SKM-1 (cell line): ENCODE data around the gene WFDC10A.
"Not testable (repeated sequence)": the region's sequence is repeated elsewhere in the genome, so short reads cannot be mapped to it uniquely, and the experiment has no call there.

ENCODE experiments used
- DNase-seq: peaks from one replicate; lab custom pipeline; 2025; ENCODE audit not compliant: unreplicated experiment; lab: John Stamatoyannopoulos, UW

The WFDC10A gene

DNA sequence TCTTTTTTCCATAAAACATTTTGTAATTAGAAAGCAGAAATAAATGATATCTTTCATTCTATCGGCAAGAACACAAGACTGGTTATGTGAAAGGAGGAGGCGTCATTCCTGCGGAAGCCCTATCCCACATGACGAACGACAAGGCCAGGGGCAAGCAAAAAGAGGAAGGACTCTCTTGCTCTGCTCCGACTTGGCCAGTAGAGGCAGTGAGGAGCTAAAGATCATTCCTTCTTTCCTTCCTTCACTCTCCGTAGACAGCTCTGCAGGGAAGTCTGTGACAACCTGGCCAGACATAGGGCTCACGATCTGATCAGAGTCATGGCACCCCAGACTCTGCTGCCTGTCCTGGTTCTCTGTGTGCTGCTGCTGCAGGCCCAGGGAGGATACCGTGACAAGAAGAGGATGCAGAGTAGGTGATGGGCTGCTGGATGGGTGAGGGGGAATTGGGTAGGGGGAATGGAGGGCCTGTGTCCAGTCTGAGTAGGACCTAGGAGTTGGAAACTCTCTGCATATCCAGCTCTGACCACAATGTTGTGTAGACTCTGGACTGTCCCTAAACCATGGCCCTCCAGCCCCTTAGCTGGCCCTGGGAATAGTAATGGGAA lies at the start of gene WFDC10A:
Gene WFDC10A, plus strand, starts transcription at position 244 of the 605 bp plus-strand sequence. Its CDS starts 75 bp downstream, at position 319.
- peak; percentile 58 for DNase-seq

DNA sequence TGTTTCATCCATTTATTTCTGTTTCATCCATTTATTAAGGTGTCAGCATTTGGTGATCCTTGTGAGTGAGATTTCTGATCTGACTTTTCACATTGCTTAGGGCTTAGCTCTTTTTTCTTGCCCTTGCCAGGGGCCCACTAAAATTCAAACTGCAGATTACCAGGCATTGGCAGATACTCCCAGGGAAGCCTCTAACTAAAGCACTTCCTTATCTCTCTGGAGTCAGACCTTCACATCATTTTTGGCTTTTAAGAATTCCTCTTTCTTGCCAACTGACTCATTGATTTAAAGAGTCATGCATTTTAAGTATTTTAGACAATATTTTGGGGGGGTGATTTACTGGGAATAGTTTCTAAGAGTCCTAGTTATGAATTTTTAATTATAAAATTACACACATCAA lies 47.8 kb upstream of the WFDC10A start:
- DNase-seq = no peak

DNA sequence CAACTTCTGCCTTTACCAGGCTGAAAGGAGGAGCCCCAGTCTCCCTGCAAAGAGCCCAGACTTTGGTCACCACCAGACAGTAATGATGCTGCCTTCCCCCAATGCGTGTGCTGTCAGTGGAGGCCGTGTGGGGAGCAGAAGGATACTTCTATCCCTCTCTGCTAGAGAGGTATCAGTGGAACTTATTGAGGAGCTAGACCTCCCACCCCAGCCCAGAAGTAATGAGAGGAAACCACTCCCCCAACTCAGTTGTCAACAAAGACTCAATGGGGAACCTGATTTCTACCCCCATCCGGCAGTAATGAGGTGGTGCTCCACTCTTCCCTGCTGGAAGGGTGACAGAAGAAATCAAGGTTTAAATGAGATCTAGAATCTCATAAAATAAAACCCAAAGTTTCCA lies 46.0 kb upstream of the WFDC10A start:
- no peak for DNase-seq

DNA sequence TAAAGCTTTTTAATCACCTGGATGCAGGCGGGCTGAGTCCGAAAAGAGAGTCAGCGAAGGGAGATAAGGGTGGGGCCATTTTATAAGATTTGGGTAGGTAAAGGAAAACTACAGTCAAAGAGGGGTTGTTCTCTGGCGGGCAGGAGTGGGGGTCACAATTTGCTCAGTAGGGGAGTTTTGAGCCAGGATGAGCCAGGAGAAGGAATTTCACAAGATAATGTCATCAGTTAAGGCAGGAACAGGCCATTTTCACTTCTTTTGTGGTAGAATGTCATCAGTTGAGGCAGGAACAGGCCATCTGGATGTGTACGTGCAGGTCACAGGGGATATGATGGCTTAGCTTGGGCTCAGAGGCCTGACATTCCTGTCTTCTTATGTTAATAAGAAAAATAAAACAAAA lies 45.2 kb upstream of the WFDC10A start:
- DNase-seq = not testable (repeated sequence)

GRCh38 chr20:45585986-45586385 lies 43.6 kb upstream of the WFDC10A start:
- not testable (repeated sequence) for DNase-seq

DNA sequence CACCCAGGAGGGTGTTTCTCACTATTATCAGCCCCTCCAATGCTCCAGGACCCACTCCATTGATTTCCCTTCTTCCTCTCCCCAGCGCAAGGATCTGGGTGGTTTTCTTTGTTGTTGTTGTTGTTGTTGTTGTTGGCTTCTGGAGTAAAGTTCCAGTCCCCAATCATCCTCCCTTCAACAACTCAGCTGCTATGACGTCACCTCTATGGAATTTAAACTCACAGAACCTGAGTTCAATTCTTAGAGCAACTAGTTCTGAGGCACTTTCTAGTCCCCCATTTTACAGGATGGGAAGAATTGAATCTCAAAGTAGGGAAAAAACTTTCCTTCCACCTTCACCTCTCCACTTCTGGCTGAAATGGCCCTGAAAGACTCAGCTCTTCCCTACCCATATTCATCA lies 40.7 kb upstream of the WFDC10A start:
- no peak for DNase-seq

DNA sequence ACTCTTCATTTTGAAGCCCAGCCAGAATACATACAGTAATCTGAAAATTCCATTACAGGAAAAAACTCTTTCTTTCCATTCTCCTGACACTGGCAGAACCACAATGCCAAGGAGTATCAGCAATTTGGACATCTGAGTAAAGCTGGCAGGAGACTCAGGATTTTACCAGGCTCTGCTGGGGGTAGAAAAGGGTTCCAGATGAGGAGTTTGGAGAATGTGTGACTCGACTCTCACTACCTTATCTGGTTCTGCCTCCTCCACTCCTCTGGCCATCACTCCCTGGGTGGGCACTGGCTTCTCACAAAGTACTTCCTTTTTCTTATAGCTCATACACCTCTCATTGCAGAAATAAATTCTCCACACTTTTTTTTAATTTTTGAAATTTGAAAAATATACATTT lies 39.8 kb upstream of the WFDC10A start:
- DNase-seq = no peak

DNA sequence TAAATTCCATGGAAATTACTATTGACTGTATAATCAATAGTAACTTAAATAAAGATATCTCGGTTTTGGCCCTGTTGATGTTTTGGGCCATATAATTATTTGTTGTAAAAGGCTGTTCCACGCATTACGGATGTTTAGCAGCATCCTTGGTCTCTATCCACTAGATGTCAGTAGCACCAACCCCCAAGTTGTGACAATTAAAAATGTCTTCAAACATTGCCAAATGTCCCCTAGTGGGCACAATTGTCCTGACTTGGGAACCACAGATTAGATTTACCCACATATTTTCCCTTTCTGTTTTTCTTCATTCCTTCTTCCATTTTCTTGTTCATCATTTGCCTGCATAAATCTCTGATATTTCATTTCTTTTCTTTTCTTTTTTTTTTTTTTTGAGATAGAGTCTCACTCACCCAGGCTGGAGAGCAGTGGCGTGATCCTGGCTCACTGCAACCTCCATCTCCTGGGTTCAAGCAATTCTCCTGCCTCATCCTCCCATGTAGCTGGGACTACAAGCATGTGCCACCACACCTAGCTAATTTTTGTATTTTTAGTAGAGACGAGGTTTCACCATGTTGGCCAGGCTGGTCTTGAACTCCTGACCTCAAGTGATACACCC lies 36.9 kb upstream of the WFDC10A start:
- no peak for DNase-seq

DNA sequence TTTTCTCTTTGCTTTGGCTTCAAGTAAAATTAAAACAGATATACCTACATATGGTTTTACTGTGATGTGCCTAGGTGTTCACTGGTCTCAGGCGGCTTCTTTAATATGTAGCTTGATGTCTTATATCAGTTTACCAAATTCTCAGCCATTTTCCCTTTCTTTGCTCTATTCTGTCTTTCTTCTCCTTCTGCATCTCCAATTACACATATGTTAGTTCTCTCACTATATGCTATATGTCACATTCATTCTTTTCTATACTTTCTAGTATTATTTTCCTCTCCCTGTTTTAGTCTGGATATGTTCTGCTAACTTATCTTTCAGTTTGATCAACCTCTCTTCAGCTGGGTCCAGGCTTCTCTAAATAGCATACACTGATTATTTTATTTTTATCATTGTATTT lies 36.0 kb upstream of the WFDC10A start:
- DNase-seq = no peak

GRCh38 chr20:45595235-45595634 lies 34.3 kb upstream of the WFDC10A start:
- no peak for DNase-seq

DNA sequence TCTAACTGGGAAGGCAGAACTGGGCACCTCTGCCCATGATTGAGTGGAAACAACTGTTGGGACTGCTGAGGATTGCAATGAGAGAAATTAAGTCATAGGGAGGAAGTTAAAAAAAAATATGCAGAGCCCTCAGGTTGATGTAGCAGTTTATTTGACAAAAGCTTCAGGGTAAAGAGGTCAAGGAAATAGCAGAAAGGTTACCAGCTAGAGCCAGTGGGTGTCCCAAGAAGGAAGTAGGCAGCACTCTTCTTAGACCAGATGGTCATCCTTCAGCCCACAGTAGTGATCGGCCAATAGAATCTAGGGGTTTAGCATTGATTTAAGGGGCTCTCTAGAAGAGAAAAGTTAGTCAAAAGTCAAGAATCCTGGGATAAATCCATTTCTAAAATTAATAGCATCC lies 21.7 kb upstream of the WFDC10A start:
- DNase-seq = no peak

DNA sequence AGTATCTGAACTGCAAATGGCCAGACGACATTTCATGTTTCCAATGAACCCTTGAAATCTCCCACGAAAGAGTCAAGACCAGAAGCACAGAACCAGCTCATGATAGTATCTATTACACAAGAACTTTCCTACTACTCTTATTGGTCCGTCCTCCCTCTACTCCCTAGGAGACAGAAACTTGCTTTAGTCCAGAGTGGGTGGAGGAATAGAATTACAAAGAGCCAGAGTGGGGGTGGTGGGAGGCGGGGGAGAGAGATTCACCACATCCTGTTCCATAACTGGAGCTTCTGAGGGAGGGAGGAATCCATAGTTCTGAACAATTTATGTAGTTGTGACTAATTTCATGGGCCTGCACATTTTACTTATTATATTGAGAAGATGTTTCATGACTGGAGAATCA lies 18.5 kb upstream of the WFDC10A start:
- no peak for DNase-seq

- no peak for DNase-seq
Observed at GRCh38 chr20:45612314-45612713, 17.2 kb upstream of the WFDC10A start.

DNA sequence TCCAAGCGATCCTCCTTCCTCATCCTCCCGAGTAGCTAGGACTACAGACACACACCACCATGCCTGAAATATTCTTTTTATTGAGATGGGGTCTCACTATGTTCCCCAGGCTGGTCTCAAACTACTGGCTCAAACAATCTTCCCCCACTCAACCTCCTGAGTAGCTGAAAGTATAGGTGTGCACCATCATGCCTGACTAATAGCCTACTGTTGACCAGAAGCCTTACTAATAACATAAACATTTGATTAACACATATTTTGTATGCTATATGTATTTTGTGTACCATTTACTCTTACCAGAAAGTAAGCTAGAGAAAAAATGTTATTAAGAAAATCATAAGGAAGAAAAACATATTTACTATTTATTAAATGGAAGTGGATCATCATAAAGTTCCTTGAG lies 11.9 kb upstream of the WFDC10A start:
- DNase-seq = no peak

DNA sequence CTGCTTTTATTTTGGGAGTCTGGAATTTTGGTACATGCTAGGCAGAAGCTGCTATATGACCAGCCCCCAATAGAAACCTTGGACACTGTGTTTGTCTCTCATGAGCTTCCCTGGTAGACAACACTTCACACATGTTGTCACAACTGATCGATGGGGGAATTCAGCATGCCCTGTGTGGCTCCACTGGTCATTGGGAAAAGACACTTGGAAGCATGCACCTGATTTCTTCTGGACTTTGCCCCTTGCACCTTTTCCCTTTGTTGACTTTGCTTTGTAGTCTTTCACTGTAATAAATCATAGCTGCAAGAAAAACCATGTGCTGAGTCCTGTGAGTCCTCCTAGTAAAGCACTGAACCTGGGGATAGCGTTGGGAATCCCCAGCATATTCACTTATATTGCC lies 7.9 kb upstream of the WFDC10A start:
- DNase-seq = no peak

- no peak for DNase-seq
Observed at GRCh38 chr20:45626540-45626939, 3.0 kb upstream of the WFDC10A start.

- no peak for DNase-seq
Observed at GRCh38 chr20:45630371-45630770, 832 bp downstream of the WFDC10A start.

DNA sequence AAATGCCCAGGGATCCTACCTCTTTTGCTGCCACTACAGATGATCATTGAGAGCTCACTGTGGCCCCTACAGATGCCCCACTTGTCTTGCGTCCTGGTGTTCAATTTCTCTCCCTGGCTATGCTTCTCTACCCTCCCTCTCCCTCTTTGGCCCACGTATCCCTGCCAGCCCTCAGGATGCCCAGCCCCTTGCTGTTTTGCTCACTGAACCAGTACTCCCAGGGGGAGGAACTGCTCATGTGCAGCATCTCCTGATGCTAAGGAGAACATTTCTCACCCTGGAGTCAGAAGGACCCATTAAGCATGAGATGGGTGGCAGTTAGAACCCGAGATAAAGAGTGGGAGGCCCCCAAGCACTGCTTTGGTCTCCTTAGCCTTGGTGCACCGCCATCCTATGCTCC lies 1.6 kb downstream of the WFDC10A start, which contains the start of gene WFDC9:
Gene WFDC9, minus strand, starts transcription at position 101 of the 400 bp plus-strand sequence. CDS start 21,103 bp downstream, outside the sequence.
- no peak for DNase-seq

DNA sequence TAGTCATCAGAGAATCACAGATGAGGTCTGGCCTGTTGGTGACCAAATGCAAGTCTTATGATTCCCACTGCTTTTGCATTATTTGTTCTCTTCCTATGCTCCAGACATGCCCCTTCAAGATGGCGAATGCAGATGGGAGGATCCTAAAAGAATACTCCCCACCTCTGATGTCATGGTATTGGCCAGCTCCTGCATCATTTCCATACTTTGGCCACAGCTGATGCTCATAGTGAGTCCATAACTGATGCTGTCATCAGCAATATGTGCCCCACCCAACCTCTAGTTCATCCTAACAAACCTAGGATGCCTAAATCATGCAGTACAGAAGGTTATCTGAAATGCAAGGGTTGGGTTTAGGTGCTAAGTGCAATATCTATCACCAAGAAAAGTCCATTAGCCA lies 7.0 kb downstream of the WFDC10A start:
- DNase-seq = no peak

DNA sequence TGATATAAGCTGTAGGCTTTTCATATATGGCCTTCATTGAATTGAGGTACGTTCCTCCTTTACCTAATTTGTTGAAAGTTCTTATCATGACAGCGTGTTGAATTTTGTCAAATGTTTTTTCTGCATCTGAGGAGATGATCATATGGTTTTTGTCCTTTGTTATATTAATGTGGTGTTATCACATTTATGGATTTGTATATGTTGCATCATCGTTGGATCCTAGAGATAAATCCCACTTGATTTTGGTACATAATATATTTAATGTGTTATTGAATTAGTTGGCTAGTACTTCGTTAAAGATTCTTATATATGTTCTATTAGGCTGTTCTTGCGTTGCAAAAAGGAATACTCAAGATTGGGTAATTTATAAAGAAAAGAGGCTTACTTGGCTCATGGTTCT lies 10.1 kb downstream of the WFDC10A start:
- no peak for DNase-seq

- DNase-seq = not testable (repeated sequence)
Observed at GRCh38 chr20:45641076-45641475, 11.5 kb downstream of the WFDC10A start.

GRCh38 chr20:45645869-45646268 lies 16.3 kb downstream of the WFDC10A start:
- not testable (repeated sequence) for DNase-seq

GRCh38 chr20:45646875-45647274 lies 17.3 kb downstream of the WFDC10A start:
- no peak for DNase-seq
